PC-9 (cell line): ENCODE measurements around the gene TEDC2. TPM values are rescaled to one million over a fixed set of nuclear protein-coding genes. Genes with fewer than 3 reads are reported as not detected.

Source experiments
- BruUV-seq: library from RNA; stranded (reverse); fragments of 400-500 nt; replicated peaks from 2 replicates; lab custom pipeline; 2021; lab: Mats Ljungman, UMichigan
- CTCF ChIA-PET: fragments of 300-600 bp; sonication (Branson Sonifier 250); formaldehyde crosslinking; loops from one replicate; lab custom pipeline; 2022; ENCODE audit warnings: antibody characterized with exemption; lab: Charles Lee
- POLR2A ChIA-PET: fragments of 300-600 bp; sonication (Branson Sonifier 250); formaldehyde crosslinking; loops from one replicate; lab custom pipeline; 2022; ENCODE audit warnings: antibody characterized with exemption; ENCODE audit not compliant: unreplicated experiment; lab: Charles Lee
- DNase-seq, 2 experiments: peaks; one replicate each; pipeline versions ENCODE4 v3.0.0 to v3.0.0-alpha.2; 2015 to 2022; ENCODE audit warnings: mixed read lengths in 1 of 2
- H2AFZ ChIP-seq: fragments of 200-600 bp; sonication (generic); 2 replicates; pipeline ENCODE4 v1.8.1; 2017; ENCODE audit warnings: antibody characterized with exemption
- H3F3A ChIP-seq: fragments of 200-600 bp; sonication (generic); 2 replicates; pipeline ENCODE4 v1.8.1; 2017; ENCODE audit warnings: antibody characterized with exemption, mild to moderate bottlenecking, low read depth; ENCODE audit not compliant: insufficient read depth
- H3K27ac ChIP-seq: fragments of 200-600 bp; sonication (generic); 2 replicates; pipeline ENCODE4 v1.6.1; 2016; ENCODE audit warnings: mixed run types
- H3K27me3 ChIP-seq: fragments of 200-600 bp; sonication (generic); 2 replicates; pipeline ENCODE4 v1.6.1; 2016; ENCODE audit warnings: low read depth, mixed run types; ENCODE audit not compliant: insufficient read depth
- H3K36me3 ChIP-seq: fragments of 200-600 bp; sonication (generic); 2 replicates; pipeline ENCODE4 v1.6.1; 2016; ENCODE audit warnings: low read depth, mixed run types
- H3K4me1 ChIP-seq: fragments of 200-600 bp; sonication (generic); replicated peaks from 2 replicates; pipeline ENCODE4 v1.6.1; 2016; ENCODE audit warnings: mixed run types; ENCODE audit not compliant: insufficient read depth
- H3K4me2 ChIP-seq: fragments of 200-600 bp; sonication (generic); 2 replicates; pipeline ENCODE4 v1.6.1; 2017; ENCODE audit warnings: mixed run types
- H3K4me3 ChIP-seq: fragments of 200-600 bp; sonication (generic); 2 replicates; pipeline ENCODE4 v1.6.1; 2016; ENCODE audit warnings: mixed run types
- H3K79me2 ChIP-seq: fragments of 200-600 bp; sonication (generic); 2 replicates; pipeline ENCODE4 v1.6.1; 2017; ENCODE audit warnings: low read depth, mixed run types
- H3K9me2 ChIP-seq: fragments of 200-600 bp; sonication (generic); 2 replicates; pipeline ENCODE4 v1.8.1; 2017; ENCODE audit warnings: mild to moderate bottlenecking; ENCODE audit not compliant: insufficient read depth
- H3K9me3 ChIP-seq: fragments of 200-600 bp; sonication (generic); 2 replicates; pipeline ENCODE4 v1.8.1; 2016; ENCODE audit warnings: low read depth; ENCODE audit not compliant: insufficient read depth
- H4K20me1 ChIP-seq: fragments of 200-600 bp; sonication (generic); 2 replicates; pipeline ENCODE4 v1.8.1; 2017; ENCODE audit not compliant: insufficient read depth
- CTCF ChIP-seq: fragments of 200-600 bp; sonication (generic); conservative IDR thresholded peaks from 2 replicates; pipeline ENCODE4 v1.6.1; 2017; ENCODE audit warnings: mixed run types, antibody characterized with exemption, mild to moderate bottlenecking, moderate library complexity
- EZH2 ChIP-seq: fragments of 200-600 bp; sonication (generic); IDR thresholded peaks from 2 replicates; pipeline ENCODE4 v1.8.0; 2017; ENCODE audit warnings: antibody characterized with exemption, low read depth
- intact Hi-C: fragments of 100-400 bp; cut with micrococcal nuclease; formaldehyde crosslinking; loops from one replicate; pipeline ENCODE4 v1.10.0; 2022; ENCODE audit not compliant: unreplicated experiment
- total RNA-seq: library from RNA; stranded (reverse); gene quantifications from 2 replicates; pipeline ENCODE4 v1.2.3, GENCODE V29; 2021

Gene TEDC2
- total RNA-seq, 1 experiment from 2014 or later, result 26.3 TPM

DNA sequence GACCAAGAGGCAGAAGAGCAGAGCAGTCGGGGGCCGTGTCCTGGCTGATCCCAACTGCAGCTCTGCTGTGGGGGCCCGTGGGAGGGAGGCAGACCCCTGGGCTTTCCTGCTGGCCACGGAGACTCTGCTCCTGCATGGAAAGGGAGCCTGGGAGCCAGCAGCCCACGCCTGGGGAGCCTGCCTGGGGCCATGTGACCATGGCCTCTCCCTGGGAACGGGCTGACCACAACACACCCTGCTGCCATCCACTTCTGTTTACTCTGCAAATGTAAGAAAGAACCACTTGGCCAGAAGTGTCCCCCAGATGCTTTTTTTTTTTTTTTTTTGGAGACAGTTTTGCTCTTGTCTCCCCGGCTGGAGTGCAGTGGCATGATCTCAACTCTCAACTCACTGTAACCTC is 2.0 kb upstream of the TEDC2 start:
- Histone ChIP-seq H3K4me3 (no peak overlapping the region), H3F3A (peaks cover 40% of the 10 kb centered on the region), H3K9me3 (no peaks in the 10 kb centered on the region), H3K27me3 (no peaks in the 10 kb centered on the region), H3K4me1 (peaks cover 10% of the 10 kb centered on the region), H3K27ac (no peak overlapping the region), H2AFZ (no peak overlapping the region), H3K4me2 (no peak overlapping the region), H3K9me2 (no peaks in the 10 kb centered on the region), H3K36me3 (0 out of 2 replicates have a peak, but pooled peaks cover 4% of the 10 kb centered on the region), H4K20me1 (no peaks in the 10 kb centered on the region), H3K79me2 (peaks cover 7% of the 10 kb centered on the region)
- DNase-seq, result peak in 1 of 2 experiments; percentile 26
- ChIA-PET POLR2A (no interaction called here), CTCF (interaction anchor here (0.7 kb wide), 1 partner anchor 28 kb away, joined by 3 read pairs; no protein-coding TSS in a partner anchor)
- intact Hi-C loops, result no loop called here
- BruUV-seq, result TSS peak; percentile 19
- TF ChIP-seq EZH2 (no peak), CTCF (no peak)

DNA sequence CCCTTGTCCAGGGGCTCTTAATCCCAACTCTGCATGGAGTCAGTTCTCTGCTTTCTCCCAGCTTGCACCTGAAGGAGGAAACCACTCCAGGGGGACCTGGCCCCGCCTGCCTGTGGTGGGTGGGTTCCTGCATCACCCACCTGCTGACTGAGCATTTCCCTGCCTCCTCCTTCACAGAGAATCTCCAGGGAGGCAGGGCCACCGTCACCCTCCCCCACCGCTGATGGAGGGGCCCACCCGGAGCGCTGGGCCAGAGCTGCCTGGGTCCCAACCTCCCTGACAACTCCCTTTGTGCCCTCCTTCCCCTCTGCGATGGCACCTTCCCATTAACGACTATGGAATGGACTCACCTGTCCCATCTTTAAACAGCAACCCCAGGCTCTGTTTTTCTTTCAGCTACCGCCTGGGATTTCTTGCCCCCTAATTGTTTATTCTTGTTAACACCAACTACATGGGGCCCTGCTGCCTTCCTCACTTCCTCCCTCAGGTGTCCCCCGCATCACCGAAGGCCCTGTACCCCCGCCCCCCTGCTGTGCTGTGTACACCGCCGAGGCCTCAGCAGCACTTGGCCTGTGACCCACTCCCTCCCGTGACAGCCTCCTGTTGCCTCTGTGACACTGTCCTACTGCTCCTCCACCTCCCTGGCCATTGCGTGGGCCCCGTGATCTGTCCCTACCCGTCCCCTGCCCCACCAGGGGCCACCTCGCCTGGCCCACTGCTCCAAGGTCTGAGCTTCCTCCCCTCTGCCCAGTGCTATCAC is 842 bp upstream of the TEDC2 start:
- H3K79me2 ChIP-seq, result peaks cover 7% of the 10 kb centered on the region
- H3K9me3 ChIP-seq, result no peaks in the 10 kb centered on the region
- DNase-seq, result no peak
- peak overlapping the region; percentile 61 for H3K4me3 ChIP-seq
- no peak for TF ChIP-seq CTCF
- TF ChIP-seq EZH2, result no peak
- intact Hi-C loops, result no loop called here
- ChIA-PET CTCF (interaction anchor here (0.6 to 1.1 kb wide), 3 partner anchors 16 to 234 kb away, joined by 3 to 4 read pairs (median 3); partner anchors contain the start of gene TBC1D24), POLR2A (interaction anchor here (0.6 to 1.2 kb wide), 3 partner anchors 9 to 965 kb away, joined by 4 to 16 read pairs (median 6); no protein-coding TSS in a partner anchor)
- no peaks in the 10 kb centered on the region for H3K9me2 ChIP-seq
- H3K27ac ChIP-seq, result no peak overlapping the region
- peak overlapping the region; percentile 80 for H2AFZ ChIP-seq
- BruUV-seq, result no TSS peak
- peak overlapping the region; percentile 94 for H3K4me2 ChIP-seq
- H3K27me3 ChIP-seq, result no peaks in the 10 kb centered on the region
- peaks cover 19% of the 10 kb centered on the region for H3K4me1 ChIP-seq
- H3K36me3 ChIP-seq, result no peaks in the 10 kb centered on the region
- H4K20me1 ChIP-seq, result 0 out of 2 replicates have a peak, but pooled peaks cover 4% of the 10 kb centered on the region
- peaks cover 40% of the 10 kb centered on the region for H3F3A ChIP-seq

DNA sequence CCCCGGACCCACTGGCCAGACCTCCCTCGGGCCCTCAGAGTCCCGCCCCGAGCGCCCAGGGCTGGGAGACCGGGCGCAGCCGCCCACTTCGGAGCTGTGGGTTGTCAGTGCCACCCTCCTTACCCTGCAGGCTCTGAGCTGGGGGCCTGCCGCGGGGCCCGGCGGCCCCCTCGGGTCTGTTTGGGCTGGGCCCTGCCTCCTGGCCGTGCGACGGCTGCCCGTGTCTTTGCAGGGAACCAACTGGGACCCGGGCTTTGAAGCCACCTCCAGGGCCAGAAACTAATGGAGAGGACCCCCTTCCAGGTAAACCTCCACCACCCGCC is 443 bp downstream of the TEDC2 start:
- H3K4me3 ChIP-seq, result peak overlapping the region; percentile 61
- H3K36me3 ChIP-seq, result no peaks in the 10 kb centered on the region
- H3F3A ChIP-seq, result peaks cover 38% of the 10 kb centered on the region
- no peak overlapping the region for H3K27ac ChIP-seq
- BruUV-seq, result no TSS peak
- H3K4me1 ChIP-seq, result peaks cover 19% of the 10 kb centered on the region
- peak overlapping the region; percentile 80; the same call in 1 of the 2 replicates for H2AFZ ChIP-seq
- peak overlapping the region; percentile 94 for H3K4me2 ChIP-seq
- no peaks in the 10 kb centered on the region for H3K9me2 ChIP-seq
- H3K79me2 ChIP-seq, result peaks cover 7% of the 10 kb centered on the region
- TF ChIP-seq EZH2, result no peak
- no peak for TF ChIP-seq CTCF
- ChIA-PET POLR2A (interaction anchor here (0.8 kb wide), 1 partner anchor 22 kb away, joined by 6 read pairs; no protein-coding TSS in a partner anchor), CTCF (interaction anchor here (0.5 kb wide), 1 partner anchor 43 kb away, joined by 3 read pairs; no protein-coding TSS in a partner anchor)
- H3K9me3 ChIP-seq, result no peaks in the 10 kb centered on the region
- no peak for DNase-seq
- intact Hi-C loops, result no loop called here
- H3K27me3 ChIP-seq, result no peaks in the 10 kb centered on the region
- H4K20me1 ChIP-seq, result 0 out of 2 replicates have a peak, but pooled peaks cover 4% of the 10 kb centered on the region
